ENCODE measurements around the gene ZFP62. TPM values are rescaled to one million over a fixed set of nuclear protein-coding genes. Genes with fewer than 3 reads are reported as not detected.
A peak's percentile ranks its signal among the peaks of the same experiment; 100 is the strongest.

ZFP62 gene
- total and polyA plus RNA-seq, 7 donors = 12.9 to 34.6 (median 22.2) TPM

DNA sequence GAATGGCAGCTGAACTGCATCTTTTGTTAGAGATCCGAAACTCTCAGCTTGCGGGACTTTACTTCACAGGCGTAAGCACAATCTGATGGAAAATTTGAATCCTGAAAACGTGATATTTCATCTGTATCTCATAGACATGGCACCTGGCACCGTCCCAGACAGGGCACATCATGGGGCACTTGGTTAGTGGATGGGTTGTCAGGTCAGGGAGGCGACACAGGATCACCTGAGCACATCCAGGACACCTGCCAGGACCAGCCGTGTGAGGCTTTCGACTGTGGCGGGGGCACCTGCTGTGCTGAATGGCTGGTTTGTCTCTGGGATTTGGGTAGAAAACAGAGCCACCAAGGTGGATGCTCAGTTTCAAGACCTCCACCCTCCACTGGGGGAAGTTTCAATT lies 11.3 kb upstream of the ZFP62 start:
- 87 to 93% methylated on average over 9 of the region's 9 CpGs for WGBS, 2 donors
- no peaks in the 10 kb centered on the region for H3K36me3 ChIP-seq
- H3K27me3 ChIP-seq = no peaks in the 10 kb centered on the region
- no peak overlapping the region for H3K4me3 ChIP-seq
- peak overlapping the region in 1 of 4 donors; percentile 69 for H3K27ac ChIP-seq
- intact Hi-C loops (cut with DNase I) = no loop called here
- TF ChIP-seq, protein P1, sequence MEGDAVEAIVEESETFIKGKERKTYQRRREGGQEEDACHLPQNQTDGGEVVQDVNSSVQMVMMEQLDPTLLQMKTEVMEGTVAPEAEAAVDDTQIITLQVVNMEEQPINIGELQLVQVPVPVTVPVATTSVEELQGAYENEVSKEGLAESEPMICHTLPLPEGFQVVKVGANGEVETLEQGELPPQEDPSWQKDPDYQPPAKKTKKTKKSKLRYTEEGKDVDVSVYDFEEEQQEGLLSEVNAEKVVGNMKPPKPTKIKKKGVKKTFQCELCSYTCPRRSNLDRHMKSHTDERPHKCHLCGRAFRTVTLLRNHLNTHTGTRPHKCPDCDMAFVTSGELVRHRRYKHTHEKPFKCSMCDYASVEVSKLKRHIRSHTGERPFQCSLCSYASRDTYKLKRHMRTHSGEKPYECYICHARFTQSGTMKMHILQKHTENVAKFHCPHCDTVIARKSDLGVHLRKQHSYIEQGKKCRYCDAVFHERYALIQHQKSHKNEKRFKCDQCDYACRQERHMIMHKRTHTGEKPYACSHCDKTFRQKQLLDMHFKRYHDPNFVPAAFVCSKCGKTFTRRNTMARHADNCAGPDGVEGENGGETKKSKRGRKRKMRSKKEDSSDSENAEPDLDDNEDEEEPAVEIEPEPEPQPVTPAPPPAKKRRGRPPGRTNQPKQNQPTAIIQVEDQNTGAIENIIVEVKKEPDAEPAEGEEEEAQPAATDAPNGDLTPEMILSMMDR (IDR thresholded peaks at IDR 0.05) = no peak
- no peak for TF ChIP-seq EP300 (IDR thresholded peaks at IDR 0.05)
- TF ChIP-seq POLR2A (IDR thresholded peaks at IDR 0.05) = no peak
- no peak for TF ChIP-seq POLR2AphosphoS5 (IDR thresholded peaks at IDR 0.05)
- peaks cover 0 to 40% (median 2%) of the 10 kb centered on the region in 4 donors for H3K4me1 ChIP-seq
- H3K9me3 ChIP-seq = no peaks in the 10 kb centered on the region
- DNase-seq = no peak

DNA sequence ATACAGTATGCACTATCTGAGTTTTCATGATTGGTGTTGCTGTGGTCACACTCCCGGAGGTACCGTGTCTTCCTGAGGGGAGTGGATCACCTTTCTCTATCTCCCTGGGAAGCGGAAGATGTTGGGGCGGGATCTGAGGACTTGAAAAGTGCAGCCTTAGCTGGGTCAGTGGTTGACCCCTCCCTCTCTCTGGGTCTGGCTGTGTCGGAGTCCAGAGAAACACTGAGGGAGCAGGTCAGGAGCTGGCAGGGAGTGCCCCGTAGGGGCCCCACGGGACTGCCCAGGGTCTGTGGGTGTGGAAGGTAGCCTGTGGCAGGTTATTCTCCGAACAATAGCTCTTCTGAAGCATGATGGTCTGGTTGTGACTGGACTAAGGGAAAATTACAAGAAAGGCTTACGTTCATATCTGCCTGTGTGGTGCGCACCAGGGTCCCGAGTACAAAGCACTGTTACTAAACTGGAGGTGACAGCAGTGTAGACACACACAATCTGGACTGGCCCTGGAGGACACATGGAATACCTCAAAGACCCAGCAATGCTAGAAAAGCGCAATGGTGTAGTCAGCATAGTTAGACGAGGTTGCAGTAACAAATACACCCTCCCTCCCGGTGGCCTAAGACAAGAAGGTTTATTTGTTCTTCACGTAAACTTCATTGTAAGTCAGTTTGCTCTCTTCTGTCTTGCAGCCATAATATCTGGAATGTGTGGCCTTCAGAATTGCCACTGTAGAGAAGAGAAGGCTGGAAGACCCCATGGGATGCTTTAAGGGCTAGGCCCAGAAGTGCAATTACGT lies 9.4 kb upstream of the ZFP62 start:
- peak overlapping the region; percentile 32 to 72 (median 61) for H3K27ac ChIP-seq
- H3K36me3 ChIP-seq = no peaks in the 10 kb centered on the region
- H3K4me3 ChIP-seq = no peak overlapping the region
- no peaks in the 10 kb centered on the region for H3K9me3 ChIP-seq
- TF ChIP-seq, protein P1 (IDR thresholded peaks at IDR 0.05) = no peak
- TF ChIP-seq EP300 (IDR thresholded peaks at IDR 0.05) (no peak), POLR2A (IDR thresholded peaks at IDR 0.05) (no peak), POLR2AphosphoS5 (IDR thresholded peaks at IDR 0.05) (no peak)
- no peaks in the 10 kb centered on the region for H3K27me3 ChIP-seq
- peaks cover 0 to 29% (median 2%) of the 10 kb centered on the region in 4 donors for H3K4me1 ChIP-seq
- intact Hi-C loops (cut with DNase I) = no loop called here
- DNase-seq = no peak
- WGBS, 2 donors = 78 to 79% methylated on average over 16 of the region's 16 CpGs

DNA sequence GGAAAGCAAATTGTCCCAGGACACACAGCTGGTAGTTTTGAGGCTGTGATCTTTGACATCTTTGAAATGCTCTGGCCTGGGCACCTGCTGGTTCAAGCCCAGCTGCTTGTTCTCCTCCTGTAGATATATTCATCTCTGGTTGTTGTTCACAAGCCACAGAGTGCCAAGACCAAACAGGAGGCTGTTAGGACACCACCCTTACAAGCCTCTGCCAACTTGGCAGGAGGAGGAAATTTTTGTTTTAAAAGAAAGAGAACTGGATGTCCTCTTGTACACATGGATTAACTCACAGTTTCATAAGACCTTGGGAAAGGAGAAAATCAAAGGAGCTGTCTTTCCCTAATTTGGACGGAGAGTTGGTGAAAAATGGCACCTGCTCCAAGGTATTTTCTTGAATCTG lies 8.5 kb upstream of the ZFP62 start:
- Histone ChIP-seq H3K4me3 (no peak overlapping the region), H3K27me3 (no peaks in the 10 kb centered on the region), H3K4me1 (peaks cover 0 to 21% (median 2%) of the 10 kb centered on the region in 4 donors), H3K9me3 (no peaks in the 10 kb centered on the region), H3K36me3 (no peaks in the 10 kb centered on the region), H3K27ac (peak overlapping the region; percentile 32 to 72 (median 61))
- DNase-seq = peak; percentile 82
- WGBS, 2 donors = 39 to 67% methylated on average over 1 of the region's 1 CpG
- TF ChIP-seq EP300 (IDR thresholded peaks at IDR 0.05) (peak; percentile 14 to 94 (median 63)), POLR2AphosphoS5 (IDR thresholded peaks at IDR 0.05) (peak; percentile 43 to 90 (median 76)), POLR2A (IDR thresholded peaks at IDR 0.05) (no peak)
- TF ChIP-seq, protein P1 (IDR thresholded peaks at IDR 0.05) = no peak
- intact Hi-C loops (cut with DNase I) = no loop called here

DNA sequence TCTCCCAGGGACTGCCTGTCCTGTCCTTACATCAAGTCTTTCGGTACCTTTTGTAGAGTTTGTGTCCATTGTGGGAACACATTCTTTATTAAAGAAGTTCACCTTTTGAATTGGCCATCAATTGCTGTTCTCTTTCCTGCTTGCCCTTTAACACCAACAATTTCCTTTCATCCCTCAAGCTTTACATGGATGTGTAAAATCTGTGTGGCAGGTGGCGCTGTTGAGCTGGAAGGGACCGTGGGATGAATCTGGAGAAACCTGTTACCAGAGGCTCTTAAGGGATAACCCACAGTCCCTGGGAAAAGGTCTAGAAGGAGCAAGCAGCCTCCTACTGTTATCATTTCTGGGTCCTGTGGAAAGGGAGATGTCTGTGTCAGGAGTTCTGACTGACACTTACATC lies 7.9 kb upstream of the ZFP62 start:
- Histone ChIP-seq H3K36me3 (no peaks in the 10 kb centered on the region), H3K9me3 (no peaks in the 10 kb centered on the region), H3K4me1 (peaks cover 0 to 15% (median 2%) of the 10 kb centered on the region in 4 donors), H3K27ac (peak overlapping the region in 3 of 4 donors; percentile 53 to 72 (median 66)), H3K27me3 (no peaks in the 10 kb centered on the region), H3K4me3 (no peak overlapping the region)
- DNase-seq = peak; percentile 89
- 3 to 6% methylated on average over 3 of the region's 3 CpGs for WGBS, 2 donors
- intact Hi-C loops (cut with DNase I) = no loop called here
- no peak for TF ChIP-seq POLR2A (IDR thresholded peaks at IDR 0.05)
- TF ChIP-seq EP300 (IDR thresholded peaks at IDR 0.05) = no peak
- peak in 1 of 4 donors; percentile 4 for TF ChIP-seq POLR2AphosphoS5 (IDR thresholded peaks at IDR 0.05)
- TF ChIP-seq, protein P1 (IDR thresholded peaks at IDR 0.05) = peak; percentile 35 to 83 (median 72)

Measured in sigmoid colon (tissue), 7 donors.